GM23338 (cell line): ENCODE measurements around the gene ERCC6. TPM values are rescaled to one million over a fixed set of nuclear protein-coding genes. Genes with fewer than 3 reads are reported as not detected.

Source experiments
- ATAC-seq: fragments of 200-7000 bp; cut with Tn5 transposase; 3 replicates; pipeline ENCODE4 v1.9.1; 2020
- DNase-seq: peaks from one replicate; pipeline ENCODE4 v3.0.0-alpha.2; 2015; ENCODE audit warnings: low spot score
- H2AFZ ChIP-seq: fragments of 200-600 bp; sonication (generic); 2 replicates; pipeline ENCODE4 v1.8.0; 2016; ENCODE audit warnings: antibody characterized with exemption, mild to moderate bottlenecking, moderate library complexity
- H3F3A ChIP-seq: fragments of 200-600 bp; sonication (generic); replicated peaks from 2 replicates; pipeline ENCODE4 v1.8.0; 2017; ENCODE audit warnings: antibody characterized with exemption, mixed run types, low read depth
- H3K27ac ChIP-seq: fragments of 200-600 bp; sonication (generic); 2 replicates; pipeline ENCODE4 v1.6.1; 2016; ENCODE audit warnings: low read depth
- H3K27me3 ChIP-seq: fragments of 200-600 bp; sonication (generic); 2 replicates; pipeline ENCODE4 v1.8.0; 2016; ENCODE audit warnings: mild to moderate bottlenecking, mixed run types, moderate library complexity; ENCODE audit not compliant: insufficient read depth
- H3K36me3 ChIP-seq: fragments of 200-600 bp; sonication (generic); 2 replicates; pipeline ENCODE4 v1.8.0; 2016; ENCODE audit warnings: mild to moderate bottlenecking; ENCODE audit not compliant: insufficient read depth
- H3K4me1 ChIP-seq: fragments of 200-600 bp; sonication (generic); 2 replicates; pipeline ENCODE4 v1.8.0; 2016; ENCODE audit warnings: mild to moderate bottlenecking, moderate library complexity; ENCODE audit not compliant: insufficient read depth
- H3K4me2 ChIP-seq: fragments of 200-600 bp; sonication (generic); 2 replicates; pipeline ENCODE4 v1.7.1; 2017; ENCODE audit warnings: mixed run types
- H3K4me3 ChIP-seq: fragments of 200-600 bp; sonication (generic); 2 replicates; pipeline ENCODE4 v1.6.1; 2016; ENCODE audit warnings: mixed run types
- H3K79me2 ChIP-seq: fragments of 200-600 bp; sonication (generic); replicated peaks from 2 replicates; pipeline ENCODE4 v1.8.0; 2017; ENCODE audit warnings: mild to moderate bottlenecking; ENCODE audit not compliant: insufficient read depth
- H3K9me2 ChIP-seq: fragments of 200-600 bp; sonication (generic); 2 replicates; pipeline ENCODE4 v1.8.0; 2017; ENCODE audit not compliant: insufficient read depth
- H4K20me1 ChIP-seq: fragments of 200-600 bp; sonication (generic); replicated peaks from 2 replicates; pipeline ENCODE4 v1.8.0; 2017; ENCODE audit warnings: mild to moderate bottlenecking; ENCODE audit not compliant: insufficient read depth
- H3K27ac Mint-ChIP-seq: 2 replicates; pipeline ENCODE4 v1.8.0; 2020; ENCODE audit warnings: inconsistent platforms, mild to moderate bottlenecking, moderate library complexity, mixed read lengths
- H3K27me3 Mint-ChIP-seq: 3 replicates; pipeline ENCODE4 v1.8.0; 2022; ENCODE audit warnings: low read depth, mild to moderate bottlenecking, moderate library complexity, mixed read lengths, inconsistent platforms; ENCODE audit not compliant: insufficient read depth, poor library complexity
- H3K36me3 Mint-ChIP-seq: 3 replicates; pipeline ENCODE4 v1.8.0; 2021; ENCODE audit warnings: low read depth, mild to moderate bottlenecking, inconsistent platforms, moderate library complexity, mixed read lengths
- H3K4me1 Mint-ChIP-seq: 3 replicates; pipeline ENCODE4 v1.8.0; 2020; ENCODE audit warnings: mild to moderate bottlenecking, inconsistent platforms, mixed read lengths
- H3K4me3 Mint-ChIP-seq: 3 replicates; pipeline ENCODE4 v1.8.0; 2021; ENCODE audit warnings: moderate library complexity, mild to moderate bottlenecking, inconsistent platforms, mixed read lengths
- H3K9me3 Mint-ChIP-seq: 3 replicates; pipeline ENCODE4 v1.8.0; 2020; ENCODE audit warnings: moderate library complexity, mild to moderate bottlenecking, inconsistent platforms, mixed read lengths
- CREB1 ChIP-seq: fragments of 250-450 bp; sonication (Bioruptor Pico); IDR thresholded peaks from 2 replicates; pipeline ENCODE4 v1.5.0; 2020; ENCODE audit warnings: low read depth, mild to moderate bottlenecking, moderate library complexity
- CTCF ChIP-seq, 2 experiments: fragments of 200-600 bp in 1 of 2; sonication (generic) in 1 of 2; conservative IDR thresholded peaks; 2 replicates each; pipeline versions ENCODE4 v1.5.1 to v1.6.1; 2016 to 2017; ENCODE audit warnings: antibody characterized with exemption in 2 of 2, low read depth in 2 of 2, mild to moderate bottlenecking in 2 of 2, moderate library complexity in 1 of 2
- EZH2phosphoT487 ChIP-seq: fragments of 200-600 bp; sonication (generic); IDR thresholded peaks from one replicate; pipeline ENCODE4 v1.8.1; 2018; ENCODE audit warnings: antibody characterized with exemption; ENCODE audit not compliant: unreplicated experiment
- JUNB ChIP-seq: IDR thresholded peaks from one replicate; pipeline ENCODE4 v1.6.1; 2016; ENCODE audit warnings: antibody characterized with exemption; ENCODE audit not compliant: unreplicated experiment
- NANOG ChIP-seq: IDR thresholded peaks from 2 replicates; pipeline ENCODE4 v1.6.1; 2016; ENCODE audit warnings: antibody characterized with exemption, borderline replicate concordance
- REST ChIP-seq: IDR thresholded peaks from one replicate; pipeline ENCODE4 v1.6.1; 2018; ENCODE audit warnings: antibody characterized with exemption; ENCODE audit not compliant: unreplicated experiment
- ZNF114 ChIP-seq: fragments of 250-450 bp; sonication (Bioruptor Pico); IDR thresholded peaks from 2 replicates; pipeline ENCODE4 v1.5.0; 2020; ENCODE audit warnings: mild to moderate bottlenecking, moderate library complexity
- ZNF462 ChIP-seq: fragments of 250-450 bp; sonication (Bioruptor Pico); IDR thresholded peaks from 2 replicates; pipeline ENCODE4 v1.5.0; 2020; ENCODE audit warnings: mild to moderate bottlenecking, moderate library complexity
- polyA plus RNA-seq: library from polyadenylated mRNA; unstranded; fragments of >200 nt; fragmentation: Nextera tagmentation; extraction: Ambion mirVana; gene quantifications from 2 replicates; pipeline ENCODE4 v1.2.1, GENCODE V29; 2016
- total RNA-seq: library from RNA; depleted of rRNA; stranded (reverse); fragments of >200 nt; shearing (Covaris generic); gene quantifications from 2 replicates; pipeline ENCODE4 v1.2.3, GENCODE V29; 2014

ERCC6 gene
- total and polyA plus RNA-seq, 2 experiments from 2014 or later: 2.5 to 13.8 TPM

- no peak for TF ChIP-seq ZNF462 (CRISPR knock-in tag)
- no peak for TF ChIP-seq NANOG
- TF ChIP-seq JUNB: no peak
These were observed 34.4 kb downstream of the ERCC6 start (continued) for GRCh38 chr10:49504528-49504927.

GRCh38 chr10:49502358-49502757 is 36.6 kb downstream of the ERCC6 start:
- no peak for DNase-seq
- Histone ChIP-seq H2AFZ (no peak overlapping the region), H3K79me2 (no peaks in the 10 kb centered on the region), H3K4me2 (no peak overlapping the region), H3K4me3 (no peak overlapping the region), H3K36me3 (no peaks in the 10 kb centered on the region), H3K27ac (no peak overlapping the region), H3K27me3 (no peaks in the 10 kb centered on the region), H3F3A (no peaks in the 10 kb centered on the region), H4K20me1 (no peaks in the 10 kb centered on the region), H3K9me2 (no peaks in the 10 kb centered on the region), H3K4me1 (peaks cover 36% of the 10 kb centered on the region)
- Mint-ChIP-seq H3K4me3 (no peak overlapping the region), H3K27ac (no peak overlapping the region), H3K4me1 (peaks cover 27% of the 10 kb centered on the region), H3K36me3 (no peaks in the 10 kb centered on the region), H3K27me3 (no peaks in the 10 kb centered on the region), H3K9me3 (no peaks in the 10 kb centered on the region)
- ATAC-seq: no peak
- TF ChIP-seq EZH2phosphoT487 (no peak), ZNF114 (CRISPR knock-in tag) (no peak), REST (no peak), CTCF (conservative IDR thresholded peaks at IDR 0.05; ENCODE audit: low read depth in 2 of 2) (no peak), JUNB (no peak), NANOG (no peak), CREB1 (no peak)
